Measurements from ENCODE around the gene ITPR1.

ITPR1 gene

DNA sequence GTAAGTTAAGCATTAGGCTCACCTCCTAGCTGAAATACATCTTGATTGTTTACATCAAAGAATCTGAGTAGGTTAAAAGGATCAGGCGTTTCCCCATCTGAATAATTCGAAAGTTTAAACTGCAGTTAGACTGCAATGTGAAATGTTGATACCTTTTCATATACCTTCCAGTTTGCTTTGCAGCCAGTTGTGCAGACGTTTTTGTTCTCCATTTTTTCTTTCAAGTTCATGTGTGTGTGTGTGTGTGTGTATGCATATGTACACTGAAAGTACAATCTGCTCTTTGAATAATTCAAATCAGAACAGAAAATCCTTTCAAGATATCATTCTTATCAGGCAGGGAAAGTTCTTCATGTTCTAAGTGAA lies 2.9 kb downstream of the ITPR1 start:
- H3K4me3 ChIP-seq (replicated peaks; ENCODE audit: low read depth, low read length): no peak overlapping the region
- DNase-seq (ENCODE audit: extremely low read depth, low read depth): no peak

DNA sequence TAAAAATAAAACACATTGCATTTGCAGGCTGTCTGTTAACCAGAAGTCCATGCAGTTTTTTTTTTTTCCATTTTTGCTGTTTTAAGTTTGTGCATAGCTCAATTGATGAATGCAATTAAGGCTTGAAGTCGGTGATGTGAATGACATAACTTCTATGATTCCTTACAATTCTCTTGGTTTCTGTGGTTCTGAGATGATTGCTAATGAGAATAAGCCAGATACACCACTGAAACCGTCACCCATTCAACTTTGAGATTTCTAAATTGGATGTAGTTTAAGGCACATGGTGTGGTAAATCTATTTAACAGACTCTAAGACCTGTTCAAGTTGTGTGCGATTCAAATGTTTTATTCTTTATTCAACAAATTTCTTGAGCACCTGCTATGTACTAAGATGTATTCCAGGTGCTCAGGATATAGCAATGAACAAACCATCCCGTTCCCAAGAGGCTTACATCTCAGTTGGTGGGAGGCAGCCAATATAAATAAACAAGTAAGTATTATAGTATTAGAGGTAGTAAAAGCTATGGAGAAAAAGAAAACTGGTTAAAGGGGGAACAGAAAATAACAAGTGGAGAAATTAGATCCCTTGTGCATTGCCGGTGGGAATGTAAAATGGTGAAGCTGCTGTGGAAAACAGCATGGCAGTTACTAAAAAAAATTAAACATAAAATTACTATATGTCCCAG lies 4.0 kb downstream of the ITPR1 start:
- no peak overlapping the region for H3K4me3 ChIP-seq (replicated peaks; ENCODE audit: low read depth, low read length)
- TF ChIP-seq, protein P1, sequence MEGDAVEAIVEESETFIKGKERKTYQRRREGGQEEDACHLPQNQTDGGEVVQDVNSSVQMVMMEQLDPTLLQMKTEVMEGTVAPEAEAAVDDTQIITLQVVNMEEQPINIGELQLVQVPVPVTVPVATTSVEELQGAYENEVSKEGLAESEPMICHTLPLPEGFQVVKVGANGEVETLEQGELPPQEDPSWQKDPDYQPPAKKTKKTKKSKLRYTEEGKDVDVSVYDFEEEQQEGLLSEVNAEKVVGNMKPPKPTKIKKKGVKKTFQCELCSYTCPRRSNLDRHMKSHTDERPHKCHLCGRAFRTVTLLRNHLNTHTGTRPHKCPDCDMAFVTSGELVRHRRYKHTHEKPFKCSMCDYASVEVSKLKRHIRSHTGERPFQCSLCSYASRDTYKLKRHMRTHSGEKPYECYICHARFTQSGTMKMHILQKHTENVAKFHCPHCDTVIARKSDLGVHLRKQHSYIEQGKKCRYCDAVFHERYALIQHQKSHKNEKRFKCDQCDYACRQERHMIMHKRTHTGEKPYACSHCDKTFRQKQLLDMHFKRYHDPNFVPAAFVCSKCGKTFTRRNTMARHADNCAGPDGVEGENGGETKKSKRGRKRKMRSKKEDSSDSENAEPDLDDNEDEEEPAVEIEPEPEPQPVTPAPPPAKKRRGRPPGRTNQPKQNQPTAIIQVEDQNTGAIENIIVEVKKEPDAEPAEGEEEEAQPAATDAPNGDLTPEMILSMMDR (IDR thresholded peaks at IDR 0.05; ENCODE audit: low read depth, low read length, missing control alignments): no peak
- DNase-seq (ENCODE audit: extremely low read depth, low read depth): no peak

More for the DNA sequence above, 2.9 kb downstream of the ITPR1 start:
- TF ChIP-seq, protein P1 (IDR thresholded peaks at IDR 0.05; ENCODE audit: low read depth, low read length, missing control alignments): no peak

DNA sequence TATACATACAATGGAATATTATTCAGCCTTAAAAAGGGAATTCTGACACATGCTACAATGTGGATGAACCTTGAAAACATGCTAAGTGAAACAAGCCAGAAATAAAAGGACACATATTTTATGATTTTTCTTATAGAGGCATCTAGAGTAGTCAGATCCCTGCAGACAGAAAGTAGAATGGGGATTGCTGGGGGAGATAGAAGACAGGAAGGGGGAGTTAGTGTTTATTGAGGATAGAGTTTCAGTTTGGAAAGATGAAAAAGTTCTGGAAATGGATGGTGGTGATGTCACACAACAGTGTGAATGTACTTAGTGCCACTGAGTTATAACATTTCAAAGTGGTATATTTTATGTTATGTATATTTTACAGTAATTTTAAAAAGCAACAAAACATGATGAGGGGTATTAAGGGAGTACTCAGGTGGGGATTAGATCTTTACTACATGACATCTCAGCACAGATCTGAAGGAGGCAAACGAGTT lies 4.7 kb downstream of the ITPR1 start:
- DNase-seq (ENCODE audit: extremely low read depth, low read depth): no peak
- no peak overlapping the region for H3K4me3 ChIP-seq (replicated peaks; ENCODE audit: low read depth, low read length)
- TF ChIP-seq, protein P1 (IDR thresholded peaks at IDR 0.05; ENCODE audit: low read depth, low read length, missing control alignments): no peak

DNA sequence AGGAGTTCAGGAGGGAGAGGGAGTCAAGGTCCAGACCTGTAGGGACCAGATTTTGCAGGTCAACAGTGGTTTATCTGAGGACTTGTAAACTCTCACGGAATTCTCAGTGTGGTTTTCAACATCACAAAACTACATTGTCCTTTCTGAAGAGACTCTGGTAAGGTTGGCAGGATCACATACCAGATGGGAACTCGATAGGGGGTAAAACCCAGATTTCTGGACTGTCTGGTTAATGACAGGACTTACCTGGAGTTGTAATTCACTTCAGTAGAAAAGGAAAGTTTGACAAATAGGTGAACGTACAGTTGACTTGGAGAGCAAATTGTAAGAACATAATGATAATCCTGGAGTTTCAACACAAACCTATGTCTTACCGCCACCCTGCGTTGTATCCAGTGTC lies 5.3 kb downstream of the ITPR1 start:
- TF ChIP-seq, protein P1 (IDR thresholded peaks at IDR 0.05; ENCODE audit: low read depth, low read length, missing control alignments): no peak
- no peak for DNase-seq (ENCODE audit: extremely low read depth, low read depth)
- H3K4me3 ChIP-seq (replicated peaks; ENCODE audit: low read depth, low read length): no peak overlapping the region

DNA sequence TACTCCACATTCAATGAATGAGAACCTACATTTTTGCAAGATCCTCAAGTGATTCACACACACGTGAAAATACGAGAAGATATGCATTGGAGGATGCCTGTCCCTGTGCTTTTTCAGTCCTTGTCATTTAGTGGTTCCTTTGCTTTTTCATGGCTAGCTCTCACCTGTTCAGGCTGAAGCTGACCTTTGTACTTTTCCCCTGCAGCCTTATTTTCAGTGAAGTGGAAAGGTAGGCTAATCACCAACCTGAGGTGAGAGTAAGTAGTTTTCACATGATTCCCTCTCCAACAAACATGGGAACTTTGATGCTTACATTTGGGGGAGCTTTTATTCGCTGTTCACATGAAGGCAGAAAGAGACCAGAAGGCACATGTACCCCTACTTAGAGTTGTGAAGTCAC lies 8.3 kb downstream of the ITPR1 start:
- no peak for DNase-seq (ENCODE audit: extremely low read depth, low read depth)
- TF ChIP-seq, protein P1 (IDR thresholded peaks at IDR 0.05; ENCODE audit: low read depth, low read length, missing control alignments): no peak
- no peak overlapping the region for H3K4me3 ChIP-seq (replicated peaks; ENCODE audit: low read depth, low read length)

DNA sequence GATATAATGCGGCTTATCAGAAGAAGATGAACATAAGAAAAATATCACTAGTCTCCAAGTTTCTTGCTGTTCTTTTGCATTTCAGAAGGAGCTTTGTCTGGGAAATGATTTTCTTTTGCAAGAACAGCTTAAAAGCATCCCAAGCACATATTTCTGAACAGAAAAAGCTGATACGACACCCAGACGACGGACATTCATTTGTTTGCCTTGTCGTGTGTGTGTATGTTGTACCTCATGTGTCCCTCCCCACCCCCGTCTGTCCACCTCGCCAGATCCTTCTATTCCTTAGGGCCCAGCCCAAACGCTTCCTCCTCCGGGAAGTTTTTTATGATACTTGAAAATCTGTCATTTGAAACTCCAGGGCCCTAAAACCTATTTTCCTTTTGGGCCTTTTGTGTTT lies 8.8 kb downstream of the ITPR1 start:
- DNase-seq (ENCODE audit: extremely low read depth, low read depth): no peak
- no peak overlapping the region for H3K4me3 ChIP-seq (replicated peaks; ENCODE audit: low read depth, low read length)
- TF ChIP-seq, protein P1 (IDR thresholded peaks at IDR 0.05; ENCODE audit: low read depth, low read length, missing control alignments): no peak

DNA sequence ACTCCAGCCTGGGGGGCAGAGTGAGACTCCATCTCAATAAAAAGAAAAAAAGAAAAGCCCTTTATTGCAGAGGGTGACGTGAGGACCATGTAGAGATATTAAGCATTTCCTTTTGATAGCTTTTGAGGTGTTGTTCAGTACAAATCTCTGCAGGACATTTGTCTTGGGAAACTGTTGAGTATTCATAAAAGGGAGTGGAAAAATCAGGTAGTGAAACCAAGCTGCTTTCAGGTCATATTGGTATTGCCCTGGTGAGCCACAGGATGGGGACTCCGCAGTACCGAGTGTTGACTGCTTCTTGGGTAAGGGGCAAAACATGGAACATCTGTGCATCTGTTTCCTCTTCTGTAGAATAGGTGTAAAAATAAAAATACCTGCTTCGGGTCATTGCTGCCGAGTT lies 9.9 kb downstream of the ITPR1 start:
- no peak overlapping the region for H3K4me3 ChIP-seq (replicated peaks; ENCODE audit: low read depth, low read length)
- TF ChIP-seq, protein P1 (IDR thresholded peaks at IDR 0.05; ENCODE audit: low read depth, low read length, missing control alignments): no peak
- no peak for DNase-seq (ENCODE audit: extremely low read depth, low read depth)

Measured in HFF-Myc (cell line).